Spleen (tissue), 7 donors: ENCODE data around the gene RNF111.

Experiments
- POLR2AphosphoS5 ChIP-seq, 3 donors: sonication (generic); formaldehyde crosslinking; IDR thresholded peaks; one replicate each; pipeline ENCODE4 v1.5.1; 2017; ENCODE audit warnings: antibody characterized with exemption in 3 of 3
- TF ChIP-seq, protein P1 (sequence below), 11 experiments: fragments of 200-600 bp in 7 of 11; fragments of 450-650 bp in 4 of 11; sonication (generic) in 4 of 11; IDR thresholded peaks in 8 of 11; conservative IDR thresholded peaks in 3 of 11; 1 replicate in 7 of 11; 2 replicates in 4 of 11; pipeline versions ENCODE4 v1.4.0 to v1.8.0; 2016 to 2021; ENCODE audit warnings: antibody characterized with exemption in 11 of 11, inconsistent platforms in 4 of 11, mild to moderate bottlenecking in 1 of 11
- donor health status: DM: no; HTN: no; CAD: no; lungs with moderate emphysema.
- donor health status: DM: no; HTN: no; CAD: no.
- donor health status: DM: no; HTN: no; CAD: no.

DNA sequence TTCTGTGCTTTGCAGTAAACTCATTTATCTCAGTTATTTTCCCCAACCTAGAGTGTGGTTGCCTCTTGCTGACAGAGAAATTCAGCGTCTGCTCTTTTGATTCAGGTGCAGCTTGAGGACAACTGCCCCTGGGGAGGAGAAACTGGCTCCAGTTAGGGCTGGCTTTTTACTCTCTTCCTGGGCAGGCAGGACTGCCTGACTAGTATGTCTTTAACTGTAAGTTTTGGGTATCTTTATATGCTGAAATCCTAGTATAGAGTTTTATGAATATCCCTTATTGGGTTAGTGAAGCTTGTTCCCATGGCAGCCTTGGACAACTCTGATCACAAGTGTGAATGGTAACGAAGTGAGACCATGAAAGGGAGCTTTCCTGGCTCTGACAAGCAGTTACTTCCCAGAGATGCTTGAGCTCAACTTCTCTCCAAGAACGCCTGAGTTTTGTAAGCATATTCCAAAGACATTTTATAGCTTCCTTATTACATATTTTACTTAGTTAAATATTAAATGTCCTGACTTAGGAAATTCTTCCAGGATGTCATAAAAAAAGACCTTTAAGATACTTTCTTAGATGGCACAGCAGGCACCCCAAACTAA lies 144.6 kb downstream of the RNF111 start:
- TF ChIP-seq, protein P1, sequence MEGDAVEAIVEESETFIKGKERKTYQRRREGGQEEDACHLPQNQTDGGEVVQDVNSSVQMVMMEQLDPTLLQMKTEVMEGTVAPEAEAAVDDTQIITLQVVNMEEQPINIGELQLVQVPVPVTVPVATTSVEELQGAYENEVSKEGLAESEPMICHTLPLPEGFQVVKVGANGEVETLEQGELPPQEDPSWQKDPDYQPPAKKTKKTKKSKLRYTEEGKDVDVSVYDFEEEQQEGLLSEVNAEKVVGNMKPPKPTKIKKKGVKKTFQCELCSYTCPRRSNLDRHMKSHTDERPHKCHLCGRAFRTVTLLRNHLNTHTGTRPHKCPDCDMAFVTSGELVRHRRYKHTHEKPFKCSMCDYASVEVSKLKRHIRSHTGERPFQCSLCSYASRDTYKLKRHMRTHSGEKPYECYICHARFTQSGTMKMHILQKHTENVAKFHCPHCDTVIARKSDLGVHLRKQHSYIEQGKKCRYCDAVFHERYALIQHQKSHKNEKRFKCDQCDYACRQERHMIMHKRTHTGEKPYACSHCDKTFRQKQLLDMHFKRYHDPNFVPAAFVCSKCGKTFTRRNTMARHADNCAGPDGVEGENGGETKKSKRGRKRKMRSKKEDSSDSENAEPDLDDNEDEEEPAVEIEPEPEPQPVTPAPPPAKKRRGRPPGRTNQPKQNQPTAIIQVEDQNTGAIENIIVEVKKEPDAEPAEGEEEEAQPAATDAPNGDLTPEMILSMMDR (IDR thresholded peaks at IDR 0.05 in 8 of 11, conservative IDR thresholded peaks at IDR 0.05 in 3 of 11), result no peak
- TF ChIP-seq POLR2AphosphoS5 (IDR thresholded peaks at IDR 0.05), result no peak
